ENCODE results near the gene CACNB2. TPM values are rescaled to one million over a fixed set of nuclear protein-coding genes. Genes with fewer than 3 reads are reported as not detected.
A peak's percentile ranks its signal among the peaks of the same experiment; 100 is the strongest.

CACNB2 gene
- total RNA-seq, 2 donors from 2014 or later, result 12.5 to 12.7 TPM

DNA sequence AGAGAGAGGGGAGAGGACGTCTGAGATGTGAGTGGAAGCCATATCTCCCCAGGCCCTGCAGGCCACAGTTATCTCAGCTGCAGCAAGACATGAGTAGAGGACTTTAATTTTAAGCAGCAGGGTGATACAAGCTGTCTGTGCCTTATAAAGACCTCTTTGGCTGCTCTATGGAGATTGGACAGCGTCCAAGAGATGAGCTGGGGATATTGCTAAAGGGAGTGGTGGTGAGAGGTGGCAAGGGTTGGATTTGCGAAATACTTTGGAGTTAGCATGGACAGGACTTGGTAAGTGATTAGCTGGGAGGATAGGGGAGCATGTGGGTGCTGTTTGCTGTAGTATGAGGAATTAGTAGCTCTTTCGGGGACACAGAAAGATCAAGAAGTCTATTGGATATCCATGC is 191.8 kb downstream of the CACNB2 start:
- no peak for TF ChIP-seq POLR2A (IDR thresholded peaks at IDR 0.05)
- TF ChIP-seq, protein P1, sequence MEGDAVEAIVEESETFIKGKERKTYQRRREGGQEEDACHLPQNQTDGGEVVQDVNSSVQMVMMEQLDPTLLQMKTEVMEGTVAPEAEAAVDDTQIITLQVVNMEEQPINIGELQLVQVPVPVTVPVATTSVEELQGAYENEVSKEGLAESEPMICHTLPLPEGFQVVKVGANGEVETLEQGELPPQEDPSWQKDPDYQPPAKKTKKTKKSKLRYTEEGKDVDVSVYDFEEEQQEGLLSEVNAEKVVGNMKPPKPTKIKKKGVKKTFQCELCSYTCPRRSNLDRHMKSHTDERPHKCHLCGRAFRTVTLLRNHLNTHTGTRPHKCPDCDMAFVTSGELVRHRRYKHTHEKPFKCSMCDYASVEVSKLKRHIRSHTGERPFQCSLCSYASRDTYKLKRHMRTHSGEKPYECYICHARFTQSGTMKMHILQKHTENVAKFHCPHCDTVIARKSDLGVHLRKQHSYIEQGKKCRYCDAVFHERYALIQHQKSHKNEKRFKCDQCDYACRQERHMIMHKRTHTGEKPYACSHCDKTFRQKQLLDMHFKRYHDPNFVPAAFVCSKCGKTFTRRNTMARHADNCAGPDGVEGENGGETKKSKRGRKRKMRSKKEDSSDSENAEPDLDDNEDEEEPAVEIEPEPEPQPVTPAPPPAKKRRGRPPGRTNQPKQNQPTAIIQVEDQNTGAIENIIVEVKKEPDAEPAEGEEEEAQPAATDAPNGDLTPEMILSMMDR (IDR thresholded peaks at IDR 0.05), result no peak
- no peaks in the 10 kb centered on the region for H3K36me3 ChIP-seq (replicated peaks in 1 of 2; ENCODE audit: insufficient read depth in 1 of 2, low read depth in 2 of 2)
- DNase-seq, result no peak
- WGBS, 2 donors, result 83 to 90% methylated on average over 4 of the region's 4 CpGs
- H3K4me1 ChIP-seq, result peaks cover 7% of the 10 kb centered on the region
- no peaks in the 10 kb centered on the region for H3K9me3 ChIP-seq
- no peak overlapping the region for H3K4me3 ChIP-seq
- intact Hi-C loops (cut with DNase I), result no loop called here
- ATAC-seq, result no peak
- H3K27me3 ChIP-seq, result no peaks in the 10 kb centered on the region
- H3K27ac ChIP-seq, result no peak overlapping the region

DNA sequence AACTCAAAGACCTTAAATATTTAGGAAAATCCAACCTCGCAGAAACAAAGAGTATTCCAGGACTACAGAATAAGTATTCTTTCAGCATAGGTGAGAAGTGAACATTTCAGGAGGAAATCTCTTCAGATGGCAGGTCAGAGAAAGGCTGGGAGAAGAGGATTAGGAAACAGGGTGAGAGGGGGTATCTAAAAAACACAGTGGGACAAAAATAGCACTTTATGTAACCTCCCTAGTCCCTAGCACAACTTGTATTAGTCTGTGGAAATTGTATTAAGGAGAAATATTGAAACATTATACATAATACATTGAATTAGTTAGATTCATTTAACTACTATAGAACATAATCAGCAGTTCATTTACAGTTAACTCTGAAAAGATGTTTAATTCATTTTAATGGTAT is 192.3 kb downstream of the CACNB2 start:
- ATAC-seq (no peak), DNase-seq (no peak)
- TF ChIP-seq, protein P1 (IDR thresholded peaks at IDR 0.05), result no peak
- TF ChIP-seq POLR2A (IDR thresholded peaks at IDR 0.05), result no peak
- Histone ChIP-seq H3K4me3 (no peak overlapping the region), H3K27me3 (no peaks in the 10 kb centered on the region), H3K36me3 (replicated peaks in 1 of 2; ENCODE audit: insufficient read depth in 1 of 2, low read depth in 2 of 2) (no peaks in the 10 kb centered on the region), H3K9me3 (no peaks in the 10 kb centered on the region), H3K27ac (no peak overlapping the region), H3K4me1 (peaks cover 7% of the 10 kb centered on the region)
- intact Hi-C loops (cut with DNase I), result no loop called here
- 95% methylated on average over 1 of the region's 1 CpG for WGBS, 2 donors

DNA sequence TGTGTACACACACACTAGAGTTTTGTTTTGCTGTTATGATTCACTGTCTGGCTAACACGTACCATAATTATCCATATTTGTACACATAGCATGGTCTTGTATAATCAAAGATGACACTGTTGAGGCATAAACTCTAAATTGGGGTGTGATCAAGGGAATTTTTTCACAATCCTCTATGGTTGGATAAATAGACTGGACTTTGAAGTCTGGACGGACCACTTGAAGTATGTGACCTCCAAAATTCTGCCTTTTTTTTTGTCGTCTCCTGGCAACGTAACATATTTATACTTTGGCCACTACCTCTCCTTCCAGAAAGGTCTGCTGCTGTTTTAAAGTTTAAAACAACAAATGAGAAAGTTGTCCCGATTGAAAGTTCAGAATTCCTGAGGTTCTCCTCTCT is 193.4 kb downstream of the CACNB2 start:
- no peak overlapping the region for H3K27ac ChIP-seq
- H3K36me3 ChIP-seq (replicated peaks in 1 of 2; ENCODE audit: insufficient read depth in 1 of 2, low read depth in 2 of 2), result no peaks in the 10 kb centered on the region
- WGBS, 2 donors, result 36 to 43% methylated on average over 5 of the region's 5 CpGs
- no peak overlapping the region for H3K4me3 ChIP-seq
- DNase-seq (no peak), ATAC-seq (no peak)
- no peak for TF ChIP-seq POLR2A (IDR thresholded peaks at IDR 0.05)
- TF ChIP-seq, protein P1 (IDR thresholded peaks at IDR 0.05), result no peak
- no peaks in the 10 kb centered on the region for H3K27me3 ChIP-seq
- H3K9me3 ChIP-seq, result no peaks in the 10 kb centered on the region
- peaks cover 7% of the 10 kb centered on the region for H3K4me1 ChIP-seq
- intact Hi-C loops (cut with DNase I), result no loop called here

DNA sequence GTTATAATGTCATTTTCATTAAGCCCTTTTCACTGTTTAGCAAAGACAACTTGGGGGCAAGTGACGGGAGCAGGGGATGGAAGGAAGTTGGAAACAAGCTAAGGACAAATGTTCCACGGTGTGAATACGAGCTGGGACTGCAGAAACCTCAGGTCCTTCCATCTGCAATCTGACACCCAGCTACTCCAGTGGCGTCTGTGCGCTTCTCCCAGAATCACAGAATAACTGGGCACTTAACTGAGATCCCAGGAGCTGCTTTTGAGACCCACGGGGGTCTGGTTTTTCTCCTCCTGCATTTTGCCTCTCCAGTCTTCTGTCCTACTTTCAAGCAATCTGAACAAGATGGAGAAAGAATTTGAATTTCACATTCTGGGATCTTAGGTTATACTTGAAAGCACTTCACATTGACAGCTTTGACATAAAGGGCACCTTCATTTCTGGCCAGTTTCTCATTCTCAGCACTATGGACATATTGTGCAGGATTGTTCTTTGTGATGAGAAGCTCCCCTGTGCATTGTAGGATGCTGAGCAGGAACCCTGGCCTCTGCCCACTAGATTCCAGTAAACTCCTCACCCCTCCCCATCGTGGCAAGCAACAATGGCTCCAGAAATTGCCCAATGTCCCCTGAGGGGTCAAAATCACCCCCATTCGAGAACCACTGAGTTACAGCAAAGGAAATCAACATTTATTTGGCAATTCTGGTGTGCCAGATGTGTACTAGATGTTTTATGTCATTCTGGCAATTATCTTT is 194.1 kb downstream of the CACNB2 start:
- ATAC-seq (peak; percentile 15), DNase-seq (no peak)
- no peak overlapping the region for H3K4me3 ChIP-seq
- H3K27ac ChIP-seq, result no peak overlapping the region
- TF ChIP-seq, protein P1 (IDR thresholded peaks at IDR 0.05), result no peak
- TF ChIP-seq POLR2A (IDR thresholded peaks at IDR 0.05), result no peak
- no peaks in the 10 kb centered on the region for H3K9me3 ChIP-seq
- 61% methylated on average over 8 of the region's 8 CpGs for WGBS, 2 donors
- intact Hi-C loops (cut with DNase I), result no loop called here
- H3K27me3 ChIP-seq, result no peaks in the 10 kb centered on the region
- peaks cover 7% of the 10 kb centered on the region for H3K4me1 ChIP-seq
- no peaks in the 10 kb centered on the region for H3K36me3 ChIP-seq (replicated peaks in 1 of 2; ENCODE audit: insufficient read depth in 1 of 2, low read depth in 2 of 2)
